K562 (cell line): ENCODE data around the gene ATF5. TPM values are rescaled to one million over a fixed set of nuclear protein-coding genes. Genes with fewer than 3 reads are reported as not detected.

Source experiments
- CBX3 ChIP-seq, 2 experiments: IDR thresholded peaks; 1 replicate in 1 of 2; 2 replicates in 1 of 2; pipeline ENCODE4 v1.6.1; 2012; ENCODE audit warnings: inconsistent platforms in 2 of 2, low read length in 2 of 2, borderline replicate concordance in 1 of 2, control low read depth in 1 of 2
- DACH1 ChIP-seq: fragments of 450-650 bp; IDR thresholded peaks from 2 replicates; pipeline ENCODE4 v1.6.1; 2018; ENCODE audit not compliant: partially characterized antibody
- EP400 ChIP-seq: fragments of 450-650 bp; IDR thresholded peaks from 2 replicates; pipeline ENCODE4 v1.6.1; 2017; ENCODE audit warnings: antibody characterized with exemption, mild to moderate bottlenecking, moderate library complexity
- FOXO4 ChIP-seq: fragments of 450-650 bp; formaldehyde crosslinking; IDR thresholded peaks from 2 replicates; pipeline ENCODE4 v1.4.0; 2020; ENCODE audit warnings: mild to moderate bottlenecking, moderate library complexity
- GTF2F1 ChIP-seq: IDR thresholded peaks from 2 replicates; pipeline ENCODE4 v1.6.1; 2011; ENCODE audit warnings: low read depth, low read length, improper control_type of control experiment
- HDAC8 ChIP-seq: fragments of 450-650 bp; IDR thresholded peaks from 2 replicates; pipeline ENCODE4 v1.6.1; 2016; ENCODE audit warnings: mild to moderate bottlenecking, missing genetic modification characterization, moderate library complexity, missing compliant biosample characterization
- HOXB6 ChIP-seq: fragments of 250-450 bp; sonication (Bioruptor Pico); IDR thresholded peaks from 2 replicates; pipeline ENCODE4 v1.5.1; 2022; ENCODE audit warnings: mild to moderate bottlenecking, borderline replicate concordance
- KLF13 ChIP-seq: fragments of 450-650 bp; IDR thresholded peaks from 2 replicates; pipeline ENCODE4 v1.6.1; 2016; ENCODE audit warnings: missing genetic modification characterization, low read depth, mild to moderate bottlenecking, missing compliant biosample characterization, moderate library complexity, borderline replicate concordance
- MBD2 ChIP-seq: sonication (generic); IDR thresholded peaks from 2 replicates; pipeline ENCODE4 v1.6.1; 2016; ENCODE audit warnings: low read depth, borderline replicate concordance
- MCM7 ChIP-seq, 2 experiments: fragments of 450-650 bp; IDR thresholded peaks; 2 replicates each; pipeline ENCODE4 v1.6.1; 2016 to 2018
- STAT5B ChIP-seq: fragments of 250-450 bp; sonication (Bioruptor Pico); IDR thresholded peaks from 2 replicates; pipeline ENCODE4 v1.8.0; 2021; ENCODE audit warnings: mild to moderate bottlenecking, inconsistent platforms
- ZC3H8 ChIP-seq: fragments of 450-650 bp; IDR thresholded peaks from 2 replicates; pipeline ENCODE4 v1.6.1; 2017
- ZNF140 ChIP-seq: fragments of 250-450 bp; sonication (Bioruptor Pico); IDR thresholded peaks from 2 replicates; pipeline ENCODE4 v1.8.0; 2021; ENCODE audit warnings: moderate library complexity, mild to moderate bottlenecking, inconsistent platforms
- ZNF518B ChIP-seq: fragments of 250-450 bp; sonication (Bioruptor Pico); IDR thresholded peaks from 2 replicates; pipeline ENCODE4 v1.5.0; 2021; ENCODE audit warnings: mild to moderate bottlenecking, moderate library complexity
- ZNF75A ChIP-seq: fragments of 450-650 bp; formaldehyde crosslinking; IDR thresholded peaks from 2 replicates; pipeline ENCODE4 v1.4.0; 2020; ENCODE audit warnings: mild to moderate bottlenecking
- polyA plus RNA-seq, 8 experiments: library from polyadenylated mRNA; depleted of rRNA in 4 of 8; stranded (reverse) in 5 of 8; unstranded in 3 of 8; fragments of >200 nt; fragmentation: Nextera tagmentation in 2 of 8; fragmentation: Illumina TruSeq in 1 of 8; extraction: Ambion mirVana in 2 of 8; extraction: Trizol in 1 of 8; gene quantifications; 2 replicates each; pipeline versions ENCODE4 v1.2.1 to v1.2.3, GENCODE V29; 2011 to 2014; ENCODE audit warnings: inconsistent platforms in 1 of 8, missing spikeins in 1 of 8
- total RNA-seq, 7 experiments: library from RNA; depleted of rRNA in 6 of 7; stranded (reverse); fragments of >200 nt in 6 of 7; fragmentation: Illumina TruSeq in 2 of 7; extraction: Trizol in 2 of 7; gene quantifications; 2 replicates each; pipeline versions ENCODE4 v1.2.1 to v1.2.3, GENCODE V29; 2011 to 2021; ENCODE audit warnings: low replicate concordance in 1 of 7
- TF ChIP-seq, protein P1 (sequence below): fragments of 450-650 bp; formaldehyde crosslinking; IDR thresholded peaks from 2 replicates; pipeline ENCODE4 v1.4.0; 2022; ENCODE audit warnings: missing genetic modification characterization
- TF ChIP-seq, protein P2 (sequence below): fragments of 250-450 bp; sonication (Bioruptor Pico); IDR thresholded peaks from 2 replicates; pipeline ENCODE4 v1.5.0; 2021; ENCODE audit warnings: mild to moderate bottlenecking, borderline replicate concordance
- TF ChIP-seq, protein P3 (sequence below): fragments of 250-450 bp; sonication (Bioruptor Pico); IDR thresholded peaks from 2 replicates; pipeline ENCODE4 v1.8.0; 2021; ENCODE audit warnings: moderate library complexity, mild to moderate bottlenecking, inconsistent platforms

The ATF5 gene
- total and polyA plus RNA-seq, 9 of the 15 experiments (the other 6 are each of a cell fraction or from before 2014, with no cell fraction given): 3.0 to 57.6 (median 11.1) TPM

DNA sequence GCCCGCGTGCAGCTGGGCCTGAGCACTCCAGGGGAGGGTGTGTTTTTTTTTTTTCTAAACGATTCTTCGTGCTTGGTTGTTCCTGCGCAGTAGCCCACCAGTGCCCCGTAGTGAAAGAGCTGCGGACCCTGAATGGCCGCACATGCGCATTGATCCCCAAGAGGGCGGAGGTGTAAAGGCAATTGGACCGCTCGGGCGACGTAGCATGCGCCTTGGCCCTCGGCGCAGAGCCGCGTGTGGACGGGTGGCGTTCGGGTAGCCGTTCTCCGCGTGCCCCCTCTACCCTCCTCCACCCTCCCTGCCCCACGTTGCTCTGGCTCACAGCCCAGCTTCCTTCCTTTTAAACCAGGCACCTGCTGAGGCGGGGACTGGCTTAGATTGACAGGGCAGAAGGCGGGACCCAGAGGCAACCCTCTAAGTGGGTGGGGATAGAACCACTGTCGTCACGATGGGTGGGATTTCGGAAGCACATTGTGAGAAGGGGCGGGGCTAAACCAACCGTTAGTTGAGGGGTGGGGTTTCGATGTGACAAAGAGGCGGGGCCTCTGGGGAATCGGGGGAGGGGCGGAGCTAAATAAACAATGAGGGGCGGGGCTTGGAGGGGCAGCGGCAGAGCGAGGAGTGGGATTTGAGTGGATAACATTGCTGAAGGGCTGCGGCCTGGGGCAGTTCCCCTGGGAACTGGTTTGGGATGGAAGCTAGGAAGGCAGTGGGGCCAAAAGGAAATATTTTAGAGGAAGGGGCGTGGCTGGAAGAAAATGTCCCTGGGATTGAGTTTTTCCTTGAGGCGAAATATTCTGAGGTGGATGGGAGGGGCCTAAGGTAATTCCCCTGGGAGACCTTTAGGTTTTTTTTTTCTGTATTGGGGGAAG lies 842 bp downstream of the ATF5 start (continued):
- TF ChIP-seq HDAC8 (tag) (no peak), ZNF518B (no peak), EP400 (peak; percentile 84; the same call in 1 of the 2 replicates), STAT5B (no peak), FOXO4 (CRISPR knock-in tag) (0 out of 2 replicates have a peak, but pooled peaks have one; percentile 53), CBX3 (IDR thresholded peaks at IDR 0.05; ENCODE audit: borderline replicate concordance in 1 of 2, low read length in 2 of 2) (no peak), ZNF75A (no peak), KLF13 (tag) (0 out of 2 replicates have a peak, but pooled peaks have one; percentile 5), ZC3H8 (no peak), DACH1 (no peak), MCM7 (IDR thresholded peaks at IDR 0.05) (no peak), HOXB6 (CRISPR knock-in tag) (peak; percentile 21; the same call in 1 of the 2 replicates), MBD2 (no peak; the same call in 1 of the 2 replicates), GTF2F1 (peak; percentile 77; the same call in 1 of the 2 replicates), ZNF140 (CRISPR knock-in tag) (no peak)
- TF ChIP-seq, protein P1, sequence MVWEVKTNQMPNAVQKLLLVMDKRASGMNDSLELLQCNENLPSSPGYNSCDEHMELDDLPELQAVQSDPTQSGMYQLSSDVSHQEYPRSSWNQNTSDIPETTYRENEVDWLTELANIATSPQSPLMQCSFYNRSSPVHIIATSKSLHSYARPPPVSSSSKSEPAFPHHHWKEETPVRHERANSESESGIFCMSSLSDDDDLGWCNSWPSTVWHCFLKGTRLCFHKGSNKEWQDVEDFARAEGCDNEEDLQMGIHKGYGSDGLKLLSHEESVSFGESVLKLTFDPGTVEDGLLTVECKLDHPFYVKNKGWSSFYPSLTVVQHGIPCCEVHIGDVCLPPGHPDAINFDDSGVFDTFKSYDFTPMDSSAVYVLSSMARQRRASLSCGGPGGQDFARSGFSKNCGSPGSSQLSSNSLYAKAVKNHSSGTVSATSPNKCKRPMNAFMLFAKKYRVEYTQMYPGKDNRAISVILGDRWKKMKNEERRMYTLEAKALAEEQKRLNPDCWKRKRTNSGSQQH (CRISPR knock-in tag): peak; percentile 17; the same call in 1 of the 2 replicates
- TF ChIP-seq, protein P2, sequence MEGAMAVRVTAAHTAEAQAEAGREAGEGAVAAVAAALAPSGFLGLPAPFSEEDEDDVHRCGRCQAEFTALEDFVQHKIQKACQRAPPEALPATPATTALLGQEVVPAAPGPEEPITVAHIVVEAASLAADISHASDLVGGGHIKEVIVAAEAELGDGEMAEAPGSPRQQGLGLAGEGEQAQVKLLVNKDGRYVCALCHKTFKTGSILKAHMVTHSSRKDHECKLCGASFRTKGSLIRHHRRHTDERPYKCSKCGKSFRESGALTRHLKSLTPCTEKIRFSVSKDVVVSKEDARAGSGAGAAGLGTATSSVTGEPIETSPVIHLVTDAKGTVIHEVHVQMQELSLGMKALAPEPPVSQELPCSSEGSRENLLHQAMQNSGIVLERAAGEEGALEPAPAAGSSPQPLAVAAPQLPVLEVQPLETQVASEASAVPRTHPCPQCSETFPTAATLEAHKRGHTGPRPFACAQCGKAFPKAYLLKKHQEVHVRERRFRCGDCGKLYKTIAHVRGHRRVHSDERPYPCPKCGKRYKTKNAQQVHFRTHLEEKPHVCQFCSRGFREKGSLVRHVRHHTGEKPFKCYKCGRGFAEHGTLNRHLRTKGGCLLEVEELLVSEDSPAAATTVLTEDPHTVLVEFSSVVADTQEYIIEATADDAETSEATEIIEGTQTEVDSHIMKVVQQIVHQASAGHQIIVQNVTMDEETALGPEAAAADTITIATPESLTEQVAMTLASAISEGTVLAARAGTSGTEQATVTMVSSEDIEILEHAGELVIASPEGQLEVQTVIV (CRISPR knock-in tag): peak; percentile 52; the same call in 1 of the 2 replicates
- TF ChIP-seq, protein P3, sequence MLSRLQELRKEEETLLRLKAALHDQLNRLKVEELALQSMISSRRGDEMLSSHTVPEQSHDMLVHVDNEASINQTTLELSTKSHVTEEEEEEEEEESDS (CRISPR knock-in tag): no peak
